SU-DHL-6 (cell line): ENCODE data around the gene BAHCC1.

Experiments used
- H2AFZ ChIP-seq: fragments of 200-600 bp; sonication (generic); 2 replicates; pipeline ENCODE4 v1.6.1; 2014; ENCODE audit warnings: low read depth, mild to moderate bottlenecking, moderate library complexity, mixed read lengths, antibody characterized with exemption, low read length; ENCODE audit not compliant: severe bottlenecking
- H3F3A ChIP-seq: fragments of 200-600 bp; shearing (Covaris generic); 2 replicates; pipeline ENCODE4 v1.6.0; 2016; ENCODE audit warnings: antibody characterized with exemption, mild to moderate bottlenecking; ENCODE audit not compliant: insufficient read depth
- H3K27ac ChIP-seq: fragments of 200-600 bp; sonication (generic); 2 replicates; pipeline ENCODE4 v1.5.1; 2016; ENCODE audit warnings: low read depth, mild to moderate bottlenecking, low read length, moderate library complexity, mixed read lengths
- H3K27me3 ChIP-seq: fragments of 200-600 bp; sonication (generic), shearing (Covaris generic); 2 replicates; pipeline ENCODE4 v1.6.0; 2014; ENCODE audit warnings: mild to moderate bottlenecking, low read length
- H3K36me3 ChIP-seq: fragments of 200-600 bp; sonication (generic); 2 replicates; pipeline ENCODE4 v1.6.1; 2014; ENCODE audit warnings: mild to moderate bottlenecking, low read length, mixed read lengths
- H3K4me2 ChIP-seq: fragments of 300-600, 200-600 bp; shearing (Covaris generic), sonication (generic); 2 replicates; pipeline ENCODE4 v1.6.0; 2014; ENCODE audit warnings: low read length, low read depth, mild to moderate bottlenecking; ENCODE audit not compliant: poor library complexity, severe bottlenecking
- H3K4me3 ChIP-seq: fragments of 200-600 bp; sonication (generic); 2 replicates; pipeline ENCODE4 v1.5.1; 2014; ENCODE audit warnings: antibody characterized with exemption, low read length, mild to moderate bottlenecking, mixed read lengths; ENCODE audit not compliant: insufficient read depth, poor library complexity, severe bottlenecking
- H3K79me2 ChIP-seq: fragments of 200-600 bp; sonication (generic); 2 replicates; pipeline ENCODE4 v1.6.1; 2014; ENCODE audit warnings: mild to moderate bottlenecking, low read length, moderate library complexity; ENCODE audit not compliant: insufficient read depth
- H3K9ac ChIP-seq: fragments of 200-600 bp; sonication (generic); 2 replicates; pipeline ENCODE4 v1.7.0; 2014; ENCODE audit warnings: mild to moderate bottlenecking, low read length
- H3K9me2 ChIP-seq: fragments of 200-600 bp; sonication (generic); replicated peaks from 2 replicates; pipeline ENCODE4 v1.6.1; 2014; ENCODE audit warnings: low read length; ENCODE audit not compliant: insufficient read depth
- H3K9me3 ChIP-seq: fragments of 200-600 bp; sonication (generic); 2 replicates; pipeline ENCODE4 v1.6.1; 2014; ENCODE audit warnings: low read length, mixed read lengths; ENCODE audit not compliant: insufficient read depth
- H4K20me1 ChIP-seq: fragments of 200-600 bp; sonication (generic); 2 replicates; pipeline ENCODE4 v1.6.1; 2014; ENCODE audit warnings: low read depth, mild to moderate bottlenecking, antibody characterized with exemption, low read length, moderate library complexity, mixed read lengths
- CTCF ChIP-seq: fragments of 200-600 bp; sonication (generic); IDR thresholded peaks from one replicate; pipeline ENCODE4 v1.5.1; 2017; ENCODE audit warnings: antibody characterized with exemption, mild to moderate bottlenecking, low read length, moderate library complexity; ENCODE audit not compliant: insufficient read depth, poor library complexity, severe bottlenecking
- EZH2phosphoT487 ChIP-seq: fragments of 200-600 bp; sonication (generic), shearing (Covaris generic); conservative IDR thresholded peaks from 2 replicates; pipeline ENCODE4 v1.6.1; 2018; ENCODE audit warnings: mild to moderate bottlenecking, antibody characterized with exemption, low read length, moderate library complexity, mixed read lengths

The BAHCC1 gene

GRCh38 chr17:81394377-81394920, 808 bp upstream of the BAHCC1 start:
- Histone ChIP-seq H2AFZ (no peak overlapping the region), H3K9me2 (no peaks in the 10 kb centered on the region), H4K20me1 (no peaks in the 10 kb centered on the region), H3K4me3 (no peak overlapping the region), H3K27ac (no peak overlapping the region), H3F3A (no peaks in the 10 kb centered on the region), H3K36me3 (no peaks in the 10 kb centered on the region), H3K4me2 (no peak overlapping the region), H3K9me3 (no peaks in the 10 kb centered on the region), H3K9ac (no peak overlapping the region), H3K79me2 (no peaks in the 10 kb centered on the region), H3K27me3 (no peaks in the 10 kb centered on the region)
- no peak for TF ChIP-seq EZH2phosphoT487
- no peak for TF ChIP-seq CTCF

DNA sequence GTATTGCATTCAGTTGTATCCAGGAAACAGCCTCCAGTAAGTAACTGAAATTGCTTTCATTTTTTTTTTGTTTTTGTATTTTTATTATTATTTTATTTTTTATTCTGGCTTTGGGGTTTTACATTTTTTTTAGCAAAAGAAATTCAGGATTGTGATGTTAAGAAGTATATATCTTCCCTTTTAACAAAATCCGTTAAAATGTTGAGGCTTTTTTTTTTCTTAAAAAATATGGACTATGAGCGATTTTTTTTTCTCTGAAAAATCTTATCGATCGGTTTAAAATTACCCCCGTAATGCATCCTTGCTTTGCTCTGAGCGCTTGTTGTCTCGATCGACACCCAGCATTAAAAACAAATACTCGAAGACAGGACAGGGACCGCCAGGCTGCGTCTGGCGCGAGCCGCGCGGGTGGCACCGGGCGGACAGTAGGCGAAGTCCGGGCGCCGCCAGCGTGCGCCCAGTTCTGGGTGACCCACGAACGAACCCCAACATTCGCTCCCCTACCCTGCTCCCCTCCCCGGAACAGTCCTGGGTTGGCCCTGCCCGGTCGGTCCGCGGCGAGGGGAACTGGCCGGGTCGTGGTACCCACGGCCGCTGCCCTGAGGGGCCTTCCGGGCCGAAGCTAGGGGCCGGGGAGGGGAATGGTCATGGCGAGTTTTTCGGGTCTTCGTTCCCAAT, 482 bp downstream of the BAHCC1 start:
- no peak overlapping the region for H3K27ac ChIP-seq
- no peak overlapping the region for H3K4me3 ChIP-seq
- no peak overlapping the region for H2AFZ ChIP-seq
- no peaks in the 10 kb centered on the region for H3K79me2 ChIP-seq
- H3K36me3 ChIP-seq: no peaks in the 10 kb centered on the region
- no peaks in the 10 kb centered on the region for H3K9me2 ChIP-seq
- TF ChIP-seq EZH2phosphoT487 (no peak), CTCF (no peak)
- H3K9ac ChIP-seq: no peak overlapping the region
- H3F3A ChIP-seq: no peaks in the 10 kb centered on the region
- no peaks in the 10 kb centered on the region for H3K9me3 ChIP-seq
- no peaks in the 10 kb centered on the region for H3K27me3 ChIP-seq
- no peaks in the 10 kb centered on the region for H4K20me1 ChIP-seq
- H3K4me2 ChIP-seq: no peak overlapping the region

- no peaks in the 10 kb centered on the region for H4K20me1 ChIP-seq
- H3K9me3 ChIP-seq: no peaks in the 10 kb centered on the region
- H3K9me2 ChIP-seq: no peaks in the 10 kb centered on the region
- H3K4me2 ChIP-seq: no peak overlapping the region
- H3K27me3 ChIP-seq: no peaks in the 10 kb centered on the region
- no peaks in the 10 kb centered on the region for H3K79me2 ChIP-seq
- no peaks in the 10 kb centered on the region for H3F3A ChIP-seq
- no peak overlapping the region for H2AFZ ChIP-seq
- no peak overlapping the region for H3K4me3 ChIP-seq
- TF ChIP-seq EZH2phosphoT487: no peak
- no peak overlapping the region for H3K27ac ChIP-seq
- H3K36me3 ChIP-seq: no peaks in the 10 kb centered on the region
- H3K9ac ChIP-seq: no peak overlapping the region
Observed at GRCh38 chr17:81396278-81396721, 1.0 kb downstream of the BAHCC1 start.

DNA sequence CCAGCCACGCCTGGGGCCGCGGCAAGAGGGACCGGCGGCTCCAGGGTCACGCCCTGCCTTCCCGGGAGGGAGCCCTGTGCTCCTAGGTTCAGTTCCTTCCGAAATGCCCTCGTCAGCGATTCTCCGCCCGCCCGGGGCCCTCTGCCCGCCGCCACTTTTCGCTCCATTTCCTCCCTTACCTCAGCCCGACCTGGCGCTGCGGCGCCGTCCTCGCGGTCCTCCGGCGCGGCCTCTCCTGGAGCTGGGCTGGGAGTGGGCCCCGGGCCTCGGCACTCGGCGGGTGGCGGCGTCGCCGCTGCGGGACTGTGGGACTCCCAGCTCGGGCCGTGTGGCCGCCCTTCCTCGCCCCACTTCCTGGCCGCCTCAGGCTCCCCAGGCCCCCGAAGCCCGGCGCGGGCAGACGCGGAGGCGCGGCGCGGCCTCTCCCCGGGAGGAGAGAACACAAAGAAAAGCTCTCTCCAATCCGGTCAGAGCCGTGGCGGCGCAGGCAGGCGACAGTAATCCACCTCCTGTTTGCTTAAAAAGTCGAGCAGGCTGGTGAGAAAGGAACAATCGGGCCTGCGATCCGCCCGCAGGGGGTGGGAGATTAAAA, 1.6 kb downstream of the BAHCC1 start:
- Histone ChIP-seq H3K27ac (no peak overlapping the region), H3K9ac (no peak overlapping the region), H3F3A (no peaks in the 10 kb centered on the region), H4K20me1 (no peaks in the 10 kb centered on the region), H3K9me3 (no peaks in the 10 kb centered on the region), H2AFZ (no peak overlapping the region), H3K79me2 (no peaks in the 10 kb centered on the region), H3K36me3 (no peaks in the 10 kb centered on the region), H3K4me3 (no peak overlapping the region), H3K27me3 (no peaks in the 10 kb centered on the region), H3K4me2 (no peak overlapping the region), H3K9me2 (no peaks in the 10 kb centered on the region)
- no peak for TF ChIP-seq EZH2phosphoT487
- TF ChIP-seq CTCF: no peak
